HCT116 (cell line): ENCODE data around the gene OSER1. TPM values are rescaled to one million over a fixed set of nuclear protein-coding genes. Genes with fewer than 3 reads are reported as not detected.

Source experiments
- ATAC-seq: fragments of 200-7000 bp; cut with Tn5 transposase; 2 replicates; pipeline ENCODE4 v1.9.1; 2020; ENCODE audit warnings: mild to moderate bottlenecking, moderate library complexity
- BruUV-seq: library from RNA; stranded (reverse); fragments of 400-500 nt; replicated peaks from 2 replicates; lab custom pipeline; 2021; lab: Mats Ljungman, UMichigan
- CTCF ChIA-PET: fragments of 300-600 bp; sonication (Branson Sonifier 250); formaldehyde crosslinking; loops from one replicate; lab custom pipeline; 2021; ENCODE audit warnings: antibody characterized with exemption; lab: Charles Lee
- POLR2A ChIA-PET: fragments of 300-600, 350-600 bp; sonication (Branson Sonifier 250); formaldehyde crosslinking; loops from one replicate; lab custom pipeline; 2021; ENCODE audit warnings: antibody characterized with exemption; lab: Charles Lee
- RAD21 ChIA-PET, 2 experiments: fragments of 300-600 bp; sonication (Branson Sonifier 250); formaldehyde crosslinking; loops; one replicate each; lab custom pipeline; 2023; ENCODE audit warnings: low total read pairs in 2 of 2; ENCODE audit not compliant: uncharacterized antibody in 2 of 2, unreplicated experiment in 2 of 2, low non-redundant PET in 1 of 2; lab: Charles Lee
- DNase-seq: peaks from one replicate; pipeline ENCODE4 v3.0.0-alpha.2; 2010; ENCODE audit warnings: low read depth, low spot score
- H2AFZ ChIP-seq: fragments of 200-600 bp; shearing (Covaris generic), sonication (generic); 2 replicates; pipeline ENCODE4 v1.6.1; 2017; ENCODE audit warnings: low read depth, mixed run types, mixed read lengths, antibody characterized with exemption, low read length; ENCODE audit not compliant: poor library complexity, severe bottlenecking
- H3K27ac ChIP-seq: 2 replicates; pipeline ENCODE4 v1.5.1; 2012; ENCODE audit warnings: low read depth, low read length
- H3K27me3 ChIP-seq: fragments of 200-600 bp; sonication (generic); 2 replicates; pipeline ENCODE4 v1.6.1; 2016; ENCODE audit warnings: mixed run types, low read length, mixed read lengths; ENCODE audit not compliant: insufficient read depth
- H3K36me3 ChIP-seq, 2 experiments: fragments of 200-500 bp in 1 of 2; fragments of 200-600 bp in 1 of 2; sonication (Bioruptor generic) in 1 of 2; sonication (generic) in 1 of 2; 2 replicates each; pipeline versions ENCODE4 v1.5.1 to v1.6.1; 2014 to 2016; ENCODE audit warnings: low read length in 2 of 2, inconsistent platforms in 1 of 2, mixed read lengths in 1 of 2, mixed run types in 1 of 2; ENCODE audit not compliant: insufficient read depth in 2 of 2, control insufficient read depth in 1 of 2
- H3K4me1 ChIP-seq, 2 experiments: fragments of 200-600 bp in 1 of 2; sonication (generic) in 1 of 2; 2 replicates each; pipeline versions ENCODE4 v1.5.1 to v1.6.1; 2012 to 2017; ENCODE audit warnings: low read length in 2 of 2, inconsistent platforms in 1 of 2, mild to moderate bottlenecking in 1 of 2, mixed read lengths in 1 of 2, mixed run types in 1 of 2, moderate library complexity in 1 of 2; ENCODE audit not compliant: insufficient read depth in 2 of 2, control insufficient read depth in 1 of 2
- H3K4me2 ChIP-seq: fragments of 200-600 bp; sonication (generic); 2 replicates; pipeline ENCODE4 v1.6.1; 2017; ENCODE audit warnings: mixed run types, low read length, mixed read lengths
- H3K4me3 ChIP-seq, 2 experiments: fragments of 200-600 bp in 1 of 2; sonication (generic) in 1 of 2; replicated peaks in 1 of 2; 2 replicates each; pipeline ENCODE4 v1.5.1; 2011 to 2016; ENCODE audit warnings: low read length in 2 of 2, control low read depth in 1 of 2, low read depth in 1 of 2, mild to moderate bottlenecking in 1 of 2, mixed read lengths in 1 of 2, mixed run types in 1 of 2
- H3K79me2 ChIP-seq: fragments of 200-600 bp; sonication (generic); 2 replicates; pipeline ENCODE4 v1.6.1; 2017; ENCODE audit warnings: mild to moderate bottlenecking, mixed run types, low read length, moderate library complexity, mixed read lengths; ENCODE audit not compliant: insufficient read depth
- H3K9ac ChIP-seq: fragments of 200-600 bp; sonication (generic); 2 replicates; pipeline ENCODE4 v1.6.1; 2016; ENCODE audit warnings: low read length, mixed read lengths
- H3K9me2 ChIP-seq: fragments of 200-600 bp; sonication (generic), shearing (Covaris generic); 2 replicates; pipeline ENCODE4 v1.6.1; 2017; ENCODE audit warnings: mixed run types, mild to moderate bottlenecking, moderate library complexity; ENCODE audit not compliant: insufficient read depth
- H3K9me3 ChIP-seq, 2 experiments: fragments of 200-500 bp in 1 of 2; fragments of 200-600 bp in 1 of 2; sonication (Bioruptor generic) in 1 of 2; sonication (generic) in 1 of 2; 2 replicates each; pipeline ENCODE4 v1.6.1; 2014 to 2017; ENCODE audit warnings: low read length in 2 of 2, mixed read lengths in 2 of 2, inconsistent platforms in 1 of 2, low read depth in 1 of 2, mild to moderate bottlenecking in 1 of 2, mixed run types in 1 of 2, moderate library complexity in 1 of 2; ENCODE audit not compliant: control insufficient read depth in 1 of 2, insufficient read depth in 1 of 2
- H4K20me1 ChIP-seq: fragments of 200-600 bp; sonication (generic), shearing (Covaris generic); 2 replicates; pipeline ENCODE4 v1.6.1; 2017; ENCODE audit warnings: mixed run types, mild to moderate bottlenecking, moderate library complexity; ENCODE audit not compliant: insufficient read depth
- ATF3 ChIP-seq: IDR thresholded peaks from 2 replicates; pipeline ENCODE4 v1.6.1; 2012
- CBX3 ChIP-seq: IDR thresholded peaks from 2 replicates; pipeline ENCODE4 v1.6.1; 2012; ENCODE audit warnings: low read depth
- CEBPB ChIP-seq: IDR thresholded peaks from 2 replicates; pipeline ENCODE4 v1.6.1; 2012; ENCODE audit warnings: low read depth
- CTCF ChIP-seq, 3 experiments: fragments of 200-600 bp in 1 of 3; sonication (generic) in 1 of 3; IDR thresholded peaks in 2 of 3; conservative IDR thresholded peaks in 1 of 3; 2 replicates each; pipeline ENCODE4 v1.5.1; 2012 to 2017; ENCODE audit warnings: low read depth in 2 of 3, low read length in 2 of 3, antibody characterized with exemption in 1 of 3, borderline replicate concordance in 1 of 3, control low read depth in 1 of 3, mild to moderate bottlenecking in 1 of 3, mixed read lengths in 1 of 3, mixed run types in 1 of 3, moderate library complexity in 1 of 3; ENCODE audit not compliant: insufficient read depth in 1 of 3
- EGR1 ChIP-seq: IDR thresholded peaks from 2 replicates; pipeline ENCODE4 v1.6.1; 2012; ENCODE audit warnings: low read depth
- EZH2phosphoT487 ChIP-seq: fragments of 200-600 bp; IDR thresholded peaks from 2 replicates; pipeline ENCODE4 v1.6.1; 2018; ENCODE audit warnings: antibody characterized with exemption, borderline replicate concordance
- FOSL1 ChIP-seq: IDR thresholded peaks from 2 replicates; pipeline ENCODE4 v1.6.1; 2012; ENCODE audit warnings: low read depth
- POLR2A ChIP-seq: IDR thresholded peaks from 2 replicates; pipeline ENCODE4 v1.7.0; 2011; ENCODE audit warnings: borderline replicate concordance; ENCODE audit not compliant: insufficient read depth, insufficient read length; ENCODE audit errors: extremely low read depth
- POLR2AphosphoS5 ChIP-seq: IDR thresholded peaks from 2 replicates; pipeline ENCODE4 v1.6.1; 2011; ENCODE audit warnings: mild to moderate bottlenecking, low read depth, low read length, moderate library complexity
- RAD21 ChIP-seq: IDR thresholded peaks from 2 replicates; pipeline ENCODE4 v1.6.1; 2012; ENCODE audit warnings: low read depth, mild to moderate bottlenecking
- SIN3A ChIP-seq: IDR thresholded peaks from 2 replicates; pipeline ENCODE4 v1.6.1; 2012; ENCODE audit warnings: low read depth
- SP1 ChIP-seq: IDR thresholded peaks from 2 replicates; pipeline ENCODE4 v1.6.1; 2012; ENCODE audit warnings: low read depth
- SRF ChIP-seq: IDR thresholded peaks from 2 replicates; pipeline ENCODE4 v1.6.1; 2012; ENCODE audit warnings: low read depth
- TCF7L2 ChIP-seq: IDR thresholded peaks from 2 replicates; pipeline ENCODE4 v1.7.0; 2011; ENCODE audit warnings: borderline replicate concordance, inconsistent platforms; ENCODE audit not compliant: insufficient read depth, insufficient read length; ENCODE audit errors: extremely low read depth
- YY1 ChIP-seq: IDR thresholded peaks from 2 replicates; pipeline ENCODE4 v1.6.1; 2011; ENCODE audit warnings: low read length, low read depth, moderate library complexity, mild to moderate bottlenecking; ENCODE audit not compliant: insufficient replicate concordance; ENCODE audit errors: extremely low read depth
- ZFX ChIP-seq: fragments of 450-650 bp; IDR thresholded peaks from 2 replicates; pipeline ENCODE4 v1.6.1; 2017
- ZNF274 ChIP-seq: fragments of 200-500 bp; sonication (Bioruptor generic); IDR thresholded peaks from 2 replicates; pipeline ENCODE4 v1.6.1; 2014; ENCODE audit warnings: mild to moderate bottlenecking, low read depth, low read length, inconsistent platforms
- intact Hi-C: fragments of 100-400 bp; cut with micrococcal nuclease; formaldehyde crosslinking; loops from 2 replicates; pipeline ENCODE4 v1.10.0; 2022
- total RNA-seq: library from RNA; stranded (reverse); gene quantifications from one replicate; pipeline ENCODE4 v1.2.1, GENCODE V29; 2021; ENCODE audit not compliant: unreplicated experiment
- TF ChIP-seq, protein P1 (sequence below): IDR thresholded peaks from 2 replicates; pipeline ENCODE4 v1.6.1; 2012

Gene OSER1
- total RNA-seq, 1 experiment from 2014 or later = 28.4 TPM

DNA sequence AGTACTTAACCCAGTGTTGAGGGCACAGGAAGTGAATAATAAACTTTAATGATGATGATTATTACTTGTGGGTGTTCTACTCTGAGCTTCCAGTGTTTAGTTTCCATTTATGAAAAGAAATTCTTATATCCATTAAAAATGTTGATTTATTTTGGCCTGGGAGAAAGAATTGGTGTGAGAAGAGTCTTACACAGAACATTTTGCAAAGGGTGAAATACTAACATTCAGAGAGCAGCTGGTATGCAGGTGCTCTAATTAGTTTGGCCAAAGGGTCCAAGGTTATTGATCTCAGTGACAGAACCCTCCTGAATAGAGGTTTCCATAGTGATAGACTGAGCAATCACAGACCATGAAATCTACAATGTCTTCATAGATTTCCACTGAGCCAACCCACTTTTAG is 4.4 kb downstream of the OSER1 start:
- peaks cover 83% of the 10 kb centered on the region for H3K79me2 ChIP-seq
- CTCF ChIA-PET = no interaction called here
- H4K20me1 ChIP-seq = no peaks in the 10 kb centered on the region
- H2AFZ ChIP-seq = no peak overlapping the region
- peaks cover 51 to 61% of the 10 kb centered on the region in 2 experiments for H3K4me1 ChIP-seq
- no peaks in the 10 kb centered on the region for H3K9me2 ChIP-seq
- no peak overlapping the region for H3K4me2 ChIP-seq
- H3K9me3 ChIP-seq = no peaks in the 10 kb centered on the region
- RAD21 ChIA-PET = no interaction called here
- BruUV-seq = no TSS peak
- peak overlapping the region; percentile 95; the same call in 1 of the 2 replicates for H3K27ac ChIP-seq
- TF ChIP-seq RAD21 (no peak), POLR2A (no peak), YY1 (no peak), TCF7L2 (no peak), FOSL1 (no peak), CBX3 (no peak), CEBPB (no peak), ZNF274 (no peak), CTCF (IDR thresholded peaks at IDR 0.05 in 2 of 3, conservative IDR thresholded peaks at IDR 0.05 in 1 of 3; ENCODE audit: borderline replicate concordance in 1 of 3, insufficient read depth in 1 of 3, low read depth in 2 of 3, low read length in 2 of 3) (no peak), EZH2phosphoT487 (no peak), ATF3 (no peak), EGR1 (no peak), POLR2AphosphoS5 (no peak), SRF (no peak), SP1 (no peak), ZFX (no peak), SIN3A (no peak)
- TF ChIP-seq, protein P1, sequence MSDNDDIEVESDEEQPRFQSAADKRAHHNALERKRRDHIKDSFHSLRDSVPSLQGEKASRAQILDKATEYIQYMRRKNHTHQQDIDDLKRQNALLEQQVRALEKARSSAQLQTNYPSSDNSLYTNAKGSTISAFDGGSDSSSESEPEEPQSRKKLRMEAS = no peak
- POLR2A ChIA-PET = no interaction called here
- H3K36me3 ChIP-seq = peaks cover 13 to 16% of the 10 kb centered on the region in 2 experiments; a peak in 3 of 4 replicates
- H3K9ac ChIP-seq = no peak overlapping the region
- ATAC-seq (no peak), DNase-seq (no peak)
- H3K27me3 ChIP-seq = no peaks in the 10 kb centered on the region
- H3K4me3 ChIP-seq = no peak overlapping the region
- intact Hi-C loops = no loop called here
